ENCODE data around the gene ENOX1. TPM values are rescaled to one million over a fixed set of nuclear protein-coding genes. Genes with fewer than 3 reads are reported as not detected.

The ENOX1 gene
- polyA plus RNA-seq, 2 of the 4 experiments (the other 2 are of a cell fraction): 0.28 to 0.41 TPM

- Histone ChIP-seq H3K4me1 (no peaks in the 10 kb centered on the region), H3K27ac (no peak overlapping the region), H3K4me3 (no peak overlapping the region), H3K9me3 (no peaks in the 10 kb centered on the region), H3K4me2 (no peak overlapping the region)
- FAIRE-seq: no peak
- DNase-seq (ENCODE audit: low read depth in 1 of 2, low spot score in 1 of 2): no peak
- no peak for TF ChIP-seq ZSCAN20 (CRISPR knock-in tag; IDR thresholded peaks at IDR 0.05)
- TF ChIP-seq REST (IDR thresholded peaks at IDR 0.05): no peak
- no peak for TF ChIP-seq MAZ (IDR thresholded peaks at IDR 0.05; ENCODE audit: borderline replicate concordance, low read depth, low read length)
- no peak for TF ChIP-seq MAFK (IDR thresholded peaks at IDR 0.05; ENCODE audit: partially characterized antibody)
- TF ChIP-seq FOSB (CRISPR knock-in tag; IDR thresholded peaks at IDR 0.05): no peak
- TF ChIP-seq KDM5A (IDR thresholded peaks at IDR 0.05): no peak
- no peak for TF ChIP-seq CBX8 (IDR thresholded peaks at IDR 0.05)
- ChIA-PET POLR2A (no interaction called here), CTCF (interaction anchor here (0.8 kb wide), 1 partner anchor 73 kb away, joined by 3 read pairs; no protein-coding TSS in a partner anchor)
- WGBS (ENCODE audit: missing lambda C conversion rate): 44% methylated on average over 2 of the region's 2 CpGs
- ATAC-seq: no peak
Observed at GRCh38 chr13:43375797-43376465, 410.8 kb downstream of the ENOX1 start.

- CTCF ChIA-PET: interaction anchor here (1.7 kb wide), 1 partner anchor 43 kb away, joined by 3 read pairs; no protein-coding TSS in a partner anchor
- TF ChIP-seq RARB (CRISPR knock-in tag; IDR thresholded peaks at IDR 0.05) (no peak), EHMT2 (IDR thresholded peaks at IDR 0.05; ENCODE audit: low read depth) (no peak), PBX3 (IDR thresholded peaks at IDR 0.05) (no peak), GATA3 (IDR thresholded peaks at IDR 0.05; ENCODE audit: borderline replicate concordance) (no peak), RCOR1 (IDR thresholded peaks at IDR 0.05; ENCODE audit: low read depth, low read length) (no peak), REST (IDR thresholded peaks at IDR 0.05) (no peak), EP300 (IDR thresholded peaks at IDR 0.05) (no peak), NFE2L2 (conservative IDR thresholded peaks at IDR 0.05; ENCODE audit: low read length) (no peak), HES2 (IDR thresholded peaks at IDR 0.05) (no peak), CEBPB (IDR thresholded peaks at IDR 0.05) (no peak), KDM5A (IDR thresholded peaks at IDR 0.05) (no peak), ESRRA (IDR thresholded peaks at IDR 0.05; ENCODE audit: borderline replicate concordance, low read length) (no peak), RAD21 (conservative IDR thresholded peaks at IDR 0.05 in 1 of 2, IDR thresholded peaks at IDR 0.05 in 1 of 2) (no peak), FOSB (CRISPR knock-in tag; IDR thresholded peaks at IDR 0.05) (no peak), ZFP36 (IDR thresholded peaks at IDR 0.05; ENCODE audit: borderline replicate concordance, partially characterized antibody) (no peak), HOXA7 (CRISPR knock-in tag; IDR thresholded peaks at IDR 0.05) (no peak), HOXB5 (CRISPR knock-in tag; IDR thresholded peaks at IDR 0.05) (no peak)
- WGBS (ENCODE audit: missing lambda C conversion rate): 11% methylated on average over 1 of the region's 1 CpG
- no peak overlapping the region for H3K4me3 ChIP-seq
- no peak overlapping the region for H3K27ac ChIP-seq
- DNase-seq (ENCODE audit: low read depth in 1 of 2, low spot score in 1 of 2) (no peak), FAIRE-seq (no peak), ATAC-seq (no peak)
- H3K9me3 ChIP-seq: no peaks in the 10 kb centered on the region
- POLR2A ChIA-PET: no interaction called here
- H3K4me1 ChIP-seq: no peaks in the 10 kb centered on the region
- H3K4me2 ChIP-seq: no peak overlapping the region
Observed at GRCh38 chr13:43374621-43375020, 412.2 kb downstream of the ENOX1 start.
